GM19468 (cell line): Measurements from ENCODE around the gene CALB2.
"Not testable (repeated sequence)": the region's sequence is repeated elsewhere in the genome, so short reads cannot be mapped to it uniquely, and the experiment has no call there.

Experiments used
- ATAC-seq: cut with Tn5 transposase; IDR thresholded peaks from one replicate; pipeline ENCODE4 v1.9.1; 2021; ENCODE audit warnings: mild to moderate bottlenecking, moderate library complexity, moderate number of reproducible peaks; ENCODE audit not compliant: unreplicated experiment; ENCODE audit errors: extremely low read depth

The CALB2 gene

GRCh38 chr16:71351558-71351901, 7.0 kb upstream of the CALB2 start:
- ATAC-seq: no peak

DNA sequence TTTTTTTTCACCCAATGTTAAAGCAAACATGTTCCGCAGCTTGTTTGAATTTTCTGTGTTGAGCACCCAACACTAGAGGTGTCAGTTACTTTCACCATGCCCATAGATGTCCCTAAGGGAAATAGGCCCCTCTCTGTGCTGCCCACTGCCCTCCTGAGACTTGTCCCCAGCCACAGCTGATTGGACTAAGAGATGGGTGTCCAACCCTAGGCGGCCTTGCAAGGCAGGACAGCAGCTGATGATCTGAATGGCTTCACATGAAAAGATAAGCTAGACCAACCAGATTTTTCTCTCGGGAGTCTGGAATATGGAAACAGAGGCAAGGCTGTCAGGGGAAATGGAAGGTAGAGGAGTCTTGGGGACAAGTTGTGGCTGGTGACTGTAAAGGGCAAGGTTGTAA, 6.1 kb upstream of the CALB2 start:
- no peak for ATAC-seq

GRCh38 chr16:71352963-71353460, 5.5 kb upstream of the CALB2 start:
- ATAC-seq: no peak

DNA sequence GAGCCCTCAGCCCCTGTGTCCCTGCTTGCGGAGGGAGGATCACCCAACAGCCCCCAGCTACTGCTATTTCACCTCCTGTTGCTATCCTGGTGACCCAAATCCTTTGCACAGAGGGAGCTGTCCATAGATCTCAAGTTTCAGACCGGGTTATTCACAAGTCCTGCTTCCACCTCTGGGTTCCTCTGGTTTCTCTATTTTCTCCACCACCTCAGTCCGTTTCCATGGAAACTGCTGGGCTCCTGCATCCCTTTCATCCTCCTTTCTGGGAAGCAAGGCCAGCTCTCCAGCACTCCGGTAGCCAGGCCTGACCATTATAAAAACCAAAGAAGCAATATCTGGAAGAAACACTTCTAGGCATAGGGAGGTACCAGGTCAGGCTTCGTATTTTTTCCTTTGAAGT, 4.8 kb upstream of the CALB2 start:
- no peak for ATAC-seq

DNA sequence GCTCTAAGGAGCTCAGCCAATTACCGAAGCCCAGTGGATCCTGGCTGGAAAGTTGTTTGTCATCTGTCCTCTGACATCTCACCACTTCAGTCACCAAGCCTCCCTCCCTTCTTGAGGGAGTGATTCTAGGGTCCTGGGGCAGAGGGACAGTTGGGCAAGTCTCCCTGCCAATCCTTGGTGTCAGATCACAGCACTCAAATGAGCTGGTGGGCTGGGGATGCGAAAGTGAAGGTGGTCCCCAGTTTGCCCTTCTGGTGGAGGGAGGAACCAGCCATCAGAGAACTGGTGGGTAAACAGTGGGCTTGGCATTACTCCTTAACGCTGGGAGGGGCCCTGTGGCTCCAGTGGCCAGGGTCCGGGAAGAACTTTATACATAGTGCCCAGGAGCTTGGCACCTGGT, 4.4 kb upstream of the CALB2 start:
- ATAC-seq: no peak

GRCh38 chr16:71356051-71356740, 2.3 kb upstream of the CALB2 start:
- no peak for ATAC-seq

DNA sequence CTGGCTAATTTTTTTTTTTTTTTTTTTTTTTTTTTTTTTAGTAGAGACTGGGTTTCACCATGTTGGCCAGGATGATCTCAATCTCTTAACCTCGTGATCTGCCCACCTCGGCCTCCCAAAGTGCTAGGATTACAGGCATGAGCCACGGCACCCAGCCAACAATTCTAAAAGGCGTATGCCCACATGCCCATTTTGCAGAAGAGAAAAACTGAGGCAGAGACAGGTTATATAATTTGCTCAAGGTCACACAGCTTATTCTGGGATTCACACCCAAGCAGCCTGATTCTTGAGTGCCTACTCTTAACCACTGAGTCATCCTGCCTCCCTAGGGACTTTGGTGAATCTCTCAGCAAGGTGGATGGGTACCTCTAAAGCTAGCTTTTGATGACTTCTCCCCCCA, 1.6 kb upstream of the CALB2 start:
- not testable (repeated sequence) for ATAC-seq

- no peak for ATAC-seq
Measured at GRCh38 chr16:71357681-71358080, 842 bp upstream of the CALB2 start.

- no peak for ATAC-seq
Measured at GRCh38 chr16:71359431-71359830, 908 bp downstream of the CALB2 start.

GRCh38 chr16:71360378-71360777, 1.9 kb downstream of the CALB2 start:
- ATAC-seq: no peak

- ATAC-seq: no peak
Measured at GRCh38 chr16:71364133-71364681, 5.7 kb downstream of the CALB2 start.

DNA sequence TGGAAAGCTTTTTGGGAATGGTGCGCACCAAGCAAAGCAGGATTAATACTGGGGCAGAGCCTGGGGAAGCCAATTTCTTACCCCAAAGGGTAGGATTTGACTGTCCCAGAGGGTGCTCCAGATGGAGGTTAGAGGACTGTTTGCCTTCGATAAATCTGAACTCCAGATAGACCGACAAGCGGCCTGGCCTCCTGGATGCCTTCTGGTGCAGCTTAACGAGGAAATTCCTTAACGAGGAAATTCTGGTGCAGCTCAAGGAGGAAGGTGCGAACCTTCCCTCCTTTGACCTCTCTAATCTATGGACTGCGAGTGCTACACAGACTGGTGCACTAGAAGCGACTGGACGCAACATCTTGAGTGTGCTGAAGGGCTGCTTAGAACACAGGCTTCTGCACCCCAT, 6.5 kb downstream of the CALB2 start:
- ATAC-seq: no peak

DNA sequence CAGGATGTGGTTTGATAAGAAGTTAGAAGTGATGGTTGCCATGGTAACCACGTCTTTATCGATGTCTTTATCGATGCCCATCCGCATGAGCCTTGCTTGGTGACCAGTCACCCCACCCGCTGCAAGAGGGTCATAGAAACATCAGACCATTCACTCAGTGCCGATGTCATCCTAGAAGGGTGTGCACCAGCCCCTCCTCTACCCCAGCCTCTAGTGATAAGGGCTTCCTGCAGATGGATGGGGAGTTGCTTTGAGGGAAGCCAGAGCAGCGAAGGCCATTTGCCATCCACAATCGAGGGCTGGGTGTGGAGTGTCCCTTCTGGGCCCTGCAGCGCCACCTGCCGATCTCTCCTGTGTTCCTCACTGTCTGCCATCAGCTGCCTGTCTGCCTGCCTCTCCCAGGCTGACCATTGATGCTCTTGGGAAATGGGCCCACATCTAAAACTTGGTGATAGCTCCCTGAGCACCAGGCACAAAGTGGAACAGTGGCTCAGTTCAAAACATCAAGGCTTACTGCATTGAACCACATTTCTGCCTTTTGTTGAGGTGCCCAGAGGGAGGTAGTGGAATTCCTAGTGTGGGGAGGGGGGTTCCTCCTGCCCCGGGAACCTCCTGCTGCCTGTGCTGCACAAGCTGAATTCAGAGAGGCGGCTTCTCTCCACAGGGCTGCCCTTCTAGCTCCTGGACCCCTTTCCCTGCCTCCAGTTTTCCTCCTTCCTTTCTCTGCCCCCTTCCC, 8.9 kb downstream of the CALB2 start:
- ATAC-seq: no peak

GRCh38 chr16:71368958-71369357, 10.4 kb downstream of the CALB2 start:
- ATAC-seq: no peak

DNA sequence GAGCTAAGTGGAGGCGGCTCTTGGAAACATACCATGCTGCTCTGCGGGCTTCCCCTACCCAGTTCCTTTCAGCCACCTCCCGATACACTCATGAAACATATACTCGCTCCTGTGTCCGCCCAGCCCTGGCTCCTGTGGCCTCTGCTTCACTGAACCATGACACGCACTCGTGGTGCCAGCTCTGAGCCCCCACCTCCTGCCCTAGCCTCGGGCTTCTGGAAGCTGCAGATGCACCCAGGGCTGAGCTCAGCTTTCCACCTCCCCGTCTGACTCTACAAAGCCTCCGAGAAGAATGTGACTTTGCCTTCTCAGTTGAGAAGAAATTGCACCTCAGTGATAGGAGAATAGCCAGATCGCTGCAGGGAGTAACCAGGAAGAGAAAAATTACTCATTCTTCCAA, 11.0 kb downstream of the CALB2 start:
- no peak for ATAC-seq

DNA sequence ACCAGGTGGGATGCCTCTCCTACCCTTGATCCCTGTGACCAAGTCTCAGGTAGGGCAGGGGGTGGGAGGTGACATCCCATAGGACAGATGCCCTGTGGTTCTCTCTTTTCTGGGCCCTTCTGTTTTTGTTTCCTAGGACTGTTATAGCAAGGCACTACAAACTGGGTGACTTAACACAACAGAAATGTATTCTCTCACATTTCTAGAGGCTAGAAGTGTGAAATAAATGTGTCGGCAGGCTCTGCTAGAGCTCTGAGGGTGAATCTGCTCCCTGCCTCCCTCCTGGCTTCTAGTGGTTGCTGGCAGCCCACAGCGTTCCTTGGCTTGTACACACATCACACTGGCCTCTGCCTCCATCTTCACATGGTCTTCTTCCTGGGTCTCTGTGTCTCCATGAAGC, 12.7 kb downstream of the CALB2 start:
- no peak for ATAC-seq

DNA sequence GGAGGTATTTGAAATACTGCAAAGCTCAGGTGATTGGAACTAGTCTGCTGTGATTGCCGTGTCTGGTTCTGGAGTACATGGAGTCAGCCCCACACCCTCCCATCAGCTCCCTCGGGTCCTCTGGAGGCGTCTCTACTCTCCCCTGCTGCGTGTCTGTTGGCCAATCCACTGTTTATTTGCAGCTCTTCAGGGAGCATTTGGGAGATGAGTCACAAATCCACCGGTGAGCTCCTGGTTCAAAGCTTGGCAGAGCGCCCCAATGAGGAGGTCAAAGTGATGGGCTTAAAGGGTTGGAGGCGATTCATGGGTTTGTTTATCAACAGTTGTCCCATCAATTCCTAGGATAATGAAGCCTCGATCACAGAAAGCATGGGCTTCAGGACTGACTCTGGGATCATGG, 14.6 kb downstream of the CALB2 start:
- ATAC-seq: no peak

- no peak for ATAC-seq
Measured at GRCh38 chr16:71376465-71377157, 18.1 kb downstream of the CALB2 start.

DNA sequence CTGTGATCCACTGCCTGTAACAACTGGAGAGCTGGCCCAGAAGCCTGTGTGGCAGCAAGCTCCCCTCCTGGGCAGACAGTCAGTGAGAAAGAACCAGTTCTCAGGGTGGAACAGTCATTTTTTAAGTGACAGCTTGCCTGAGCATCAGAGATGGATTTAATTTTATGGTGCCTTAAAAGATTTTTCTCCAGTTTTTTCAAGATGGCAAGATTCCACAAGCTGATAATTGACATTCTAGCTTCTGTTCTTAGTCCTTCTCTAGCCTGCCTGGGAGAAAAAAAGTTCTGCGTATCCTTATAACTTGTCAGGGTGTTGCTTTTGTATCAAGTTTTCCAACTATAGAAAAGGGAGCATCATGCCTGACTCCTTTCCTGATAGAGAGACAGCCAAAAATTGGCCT, 21.2 kb downstream of the CALB2 start:
- ATAC-seq: no peak

- ATAC-seq: no peak
Measured at GRCh38 chr16:71380831-71381230, 22.3 kb downstream of the CALB2 start.
